Measurements from ENCODE around the gene VAPB.

VAPB gene

GRCh38 chr20:58458342-58459057 is 69.5 kb downstream of the VAPB start:
- DNase-seq (ENCODE audit: low read depth), result peak; percentile 95
- TF ChIP-seq CTCF (IDR thresholded peaks at IDR 0.05; ENCODE audit: insufficient read depth, low read depth, low read length, missing control alignments), result no peak
- H3K4me3 ChIP-seq (ENCODE audit: low read depth, low read length), result peak overlapping the region; percentile 43

- TF ChIP-seq CTCF (IDR thresholded peaks at IDR 0.05; ENCODE audit: insufficient read depth, low read depth, low read length, missing control alignments), result no peak
- H3K4me3 ChIP-seq (ENCODE audit: low read depth, low read length), result no peak overlapping the region
- DNase-seq (ENCODE audit: low read depth), result peak; percentile 31
Measured at GRCh38 chr20:58459058-58459750, 70.2 kb downstream of the VAPB start.

GRCh38 chr20:58461104-58461503 is 72.1 kb downstream of the VAPB start:
- no peak overlapping the region for H3K4me3 ChIP-seq (ENCODE audit: low read depth, low read length)
- DNase-seq (ENCODE audit: low read depth), result no peak
- TF ChIP-seq CTCF (IDR thresholded peaks at IDR 0.05; ENCODE audit: insufficient read depth, low read depth, low read length, missing control alignments), result no peak

DNA sequence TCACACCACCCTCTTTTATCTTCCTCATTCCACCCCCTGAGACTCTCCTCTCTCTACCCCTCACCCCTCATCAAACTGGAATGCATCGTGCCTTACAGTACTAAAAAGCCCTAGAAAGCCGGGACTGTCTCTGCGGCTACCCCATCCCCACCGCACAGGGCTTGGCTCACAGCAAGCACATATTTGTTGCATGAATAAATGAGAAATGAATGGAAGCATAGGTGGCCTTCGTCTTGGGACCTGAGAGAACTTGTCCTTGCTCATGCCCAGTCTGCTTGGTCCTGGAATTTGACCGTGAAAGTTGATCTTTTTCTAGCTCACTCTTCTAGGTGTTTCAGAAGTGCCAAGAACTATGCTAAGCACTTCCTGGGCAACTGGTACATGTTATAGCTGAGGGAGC is 72.9 kb downstream of the VAPB start:
- no peak overlapping the region for H3K4me3 ChIP-seq (ENCODE audit: low read depth, low read length)
- no peak for DNase-seq (ENCODE audit: low read depth)
- no peak for TF ChIP-seq CTCF (IDR thresholded peaks at IDR 0.05; ENCODE audit: insufficient read depth, low read depth, low read length, missing control alignments)

DNA sequence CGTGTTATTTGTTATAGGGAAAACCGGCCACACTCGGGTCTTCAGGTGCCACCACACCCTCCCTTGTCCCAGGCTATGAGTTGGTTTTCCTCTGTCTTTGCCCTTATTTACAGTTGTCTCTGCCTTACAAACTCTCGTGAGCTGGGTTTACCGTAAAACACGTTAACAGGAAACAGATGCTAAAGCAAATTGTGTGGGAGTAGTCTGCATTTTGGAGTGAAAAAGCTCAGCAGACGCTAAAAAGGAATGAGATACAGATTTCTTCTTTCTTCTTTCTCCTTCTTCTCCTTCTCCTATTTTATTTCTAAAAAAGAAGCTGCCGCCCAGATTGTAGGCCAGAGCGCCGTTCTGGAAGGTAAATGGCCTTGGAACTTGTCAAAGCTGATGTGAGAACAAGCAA is 74.2 kb downstream of the VAPB start:
- no peak for DNase-seq (ENCODE audit: low read depth)
- TF ChIP-seq CTCF (IDR thresholded peaks at IDR 0.05; ENCODE audit: insufficient read depth, low read depth, low read length, missing control alignments), result no peak
- H3K4me3 ChIP-seq (ENCODE audit: low read depth, low read length), result no peak overlapping the region

GRCh38 chr20:58464838-58465237 is 75.8 kb downstream of the VAPB start:
- DNase-seq (ENCODE audit: low read depth), result no peak
- H3K4me3 ChIP-seq (ENCODE audit: low read depth, low read length), result no peak overlapping the region
- TF ChIP-seq CTCF (IDR thresholded peaks at IDR 0.05; ENCODE audit: insufficient read depth, low read depth, low read length, missing control alignments), result no peak
